ENCODE data around the gene SMARCB1.

Gene SMARCB1

DNA sequence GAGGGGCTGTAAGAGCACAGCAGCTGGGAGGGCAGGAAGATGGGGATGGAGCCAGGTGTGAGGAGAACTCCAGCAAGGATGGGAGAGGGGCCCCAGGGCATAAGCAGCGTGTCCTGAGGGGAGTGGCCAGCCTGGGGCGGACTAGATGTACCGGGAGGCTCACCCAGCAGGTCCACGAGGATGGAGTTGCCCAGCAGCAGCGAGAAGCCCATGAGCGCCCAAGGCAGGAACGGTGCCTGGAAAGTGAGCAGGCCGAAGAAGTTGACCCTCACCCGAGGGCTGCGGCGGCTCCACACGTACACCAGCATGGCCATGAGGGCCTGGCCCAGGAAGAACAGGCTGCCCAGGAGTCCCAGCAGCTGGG is 50.7 kb downstream of the SMARCB1 start:
- ATAC-seq, result no peak
- TF ChIP-seq ZNF70 (CRISPR knock-in tag; IDR thresholded peaks at IDR 0.05) (no peak), BACH2 (CRISPR knock-in tag; IDR thresholded peaks at IDR 0.05; ENCODE audit: borderline replicate concordance) (no peak), GLIS3 (CRISPR knock-in tag; IDR thresholded peaks at IDR 0.05) (no peak), OSR1 (CRISPR knock-in tag; IDR thresholded peaks at IDR 0.05) (no peak), ARNTL (CRISPR knock-in tag; IDR thresholded peaks at IDR 0.05; ENCODE audit: borderline replicate concordance, low read depth) (no peak)

DNA sequence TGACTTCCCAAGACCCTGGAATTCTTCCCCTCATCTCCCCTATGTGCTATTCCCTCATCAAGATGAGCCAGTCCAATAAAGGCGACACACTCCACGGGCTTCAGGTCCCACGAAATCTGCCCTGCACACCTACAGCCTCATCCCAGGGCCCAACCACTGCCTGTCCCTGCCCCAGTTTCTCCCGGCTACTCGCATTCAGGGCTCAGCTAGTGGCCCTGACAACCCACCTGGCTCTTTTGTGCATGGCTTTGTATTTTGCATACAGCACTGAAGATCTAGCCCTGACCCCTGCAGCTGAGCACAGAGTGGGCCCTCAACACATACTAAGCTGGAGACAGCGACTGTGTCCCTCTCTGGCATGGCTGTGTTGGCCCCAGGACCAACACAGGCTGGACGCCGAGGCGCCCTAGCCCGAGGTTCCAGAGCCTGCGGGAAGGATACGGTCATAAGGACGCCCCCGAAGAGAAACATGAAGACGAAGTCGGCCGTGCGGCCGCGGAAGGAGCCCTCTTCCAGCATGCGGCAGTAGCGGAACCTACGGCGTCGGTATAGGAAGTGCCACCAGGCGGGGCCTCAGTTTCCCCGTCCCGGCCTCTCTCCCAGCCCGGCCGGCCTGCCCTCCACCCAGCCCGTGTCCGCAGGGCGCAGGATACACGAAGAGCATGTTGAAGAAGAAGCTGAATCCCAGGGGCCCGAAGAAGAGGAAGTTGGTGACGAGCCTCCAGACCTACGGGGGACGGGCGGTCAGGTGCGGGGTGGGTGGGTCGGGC is 51.3 kb downstream of the SMARCB1 start:
- TF ChIP-seq BACH2 (CRISPR knock-in tag; IDR thresholded peaks at IDR 0.05; ENCODE audit: borderline replicate concordance), result no peak
- TF ChIP-seq RARB (CRISPR knock-in tag; IDR thresholded peaks at IDR 0.05), result no peak
- no peak for TF ChIP-seq ZFP30 (CRISPR knock-in tag; IDR thresholded peaks at IDR 0.05)
- no peak for TF ChIP-seq ESRRG (CRISPR knock-in tag; IDR thresholded peaks at IDR 0.05)
- TF ChIP-seq, protein P1, sequence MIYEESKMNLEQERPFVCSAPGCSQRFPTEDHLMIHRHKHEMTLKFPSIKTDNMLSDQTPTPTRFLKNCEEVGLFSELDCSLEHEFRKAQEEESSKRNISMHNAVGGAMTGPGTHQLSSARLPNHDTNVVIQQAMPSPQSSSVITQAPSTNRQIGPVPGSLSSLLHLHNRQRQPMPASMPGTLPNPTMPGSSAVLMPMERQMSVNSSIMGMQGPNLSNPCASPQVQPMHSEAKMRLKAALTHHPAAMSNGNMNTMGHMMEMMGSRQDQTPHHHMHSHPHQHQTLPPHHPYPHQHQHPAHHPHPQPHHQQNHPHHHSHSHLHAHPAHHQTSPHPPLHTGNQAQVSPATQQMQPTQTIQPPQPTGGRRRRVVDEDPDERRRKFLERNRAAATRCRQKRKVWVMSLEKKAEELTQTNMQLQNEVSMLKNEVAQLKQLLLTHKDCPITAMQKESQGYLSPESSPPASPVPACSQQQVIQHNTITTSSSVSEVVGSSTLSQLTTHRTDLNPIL (CRISPR knock-in tag; IDR thresholded peaks at IDR 0.05; ENCODE audit: low read depth), result no peak
- no peak for ATAC-seq

DNA sequence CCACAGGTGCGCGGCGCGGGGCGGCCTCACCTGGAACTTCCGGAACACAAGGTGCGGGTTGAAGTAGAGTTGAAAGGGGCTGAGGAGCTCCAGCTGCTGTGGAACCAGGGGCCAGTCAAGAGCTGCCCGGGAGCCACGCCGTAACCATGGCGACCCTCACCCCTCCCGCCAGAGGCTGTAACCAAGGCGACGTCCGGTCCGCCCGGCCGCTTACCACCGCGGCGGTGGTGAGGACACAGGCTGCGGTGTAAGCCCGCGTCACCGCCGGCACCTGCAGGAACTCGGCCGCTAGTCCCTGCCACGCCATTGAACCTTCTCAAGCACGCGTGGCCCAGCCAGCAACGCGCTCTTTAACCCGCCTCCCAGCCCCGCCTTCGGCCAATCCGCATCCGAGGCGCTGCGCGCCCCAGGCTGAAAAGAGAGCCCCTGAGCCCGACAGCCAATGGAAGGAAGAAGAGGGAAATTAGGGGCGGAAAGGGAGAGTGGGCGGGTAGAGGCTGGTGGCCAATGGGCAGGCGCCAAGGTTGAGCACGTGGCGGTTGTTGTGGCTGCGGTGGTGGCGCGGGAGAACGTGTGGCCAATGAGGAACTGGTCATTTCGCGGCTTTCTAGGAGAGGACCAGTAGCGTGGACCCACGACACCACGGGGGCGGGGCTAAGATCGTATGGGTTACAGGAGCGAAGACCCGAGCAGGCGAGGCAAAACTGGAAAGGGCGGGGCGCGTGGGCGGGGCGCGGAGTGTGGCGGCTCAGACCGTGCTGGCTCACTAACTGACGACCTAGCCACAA is 52.1 kb downstream of the SMARCB1 start, which contains the start of gene DERL3:
TSS of gene DERL3 (minus strand) at position 326 of the 788 bp plus-strand sequence. CDS start at position 307, 19 bp downstream.
- peak; percentile 44 for ATAC-seq

DNA sequence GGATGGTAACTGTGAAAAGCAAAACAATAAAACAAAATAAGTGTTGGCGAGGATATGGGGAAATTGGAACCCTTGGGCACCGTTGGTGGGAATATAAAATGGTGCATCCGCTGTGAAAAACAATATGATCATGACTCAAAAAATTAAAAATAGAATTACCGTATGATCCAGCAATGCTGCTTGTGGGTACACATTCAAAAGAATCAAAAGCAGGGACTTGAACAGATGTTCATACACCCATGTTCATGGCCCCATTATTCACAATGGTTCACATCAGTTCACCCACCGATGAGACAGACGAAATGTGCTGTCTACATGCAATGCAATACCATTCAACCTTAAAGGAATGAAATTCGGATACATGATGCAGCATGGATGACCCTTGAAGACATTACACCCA is 53.3 kb downstream of the SMARCB1 start:
- ATAC-seq, result no peak
- no peak for TF ChIP-seq ZNF8 (CRISPR knock-in tag; IDR thresholded peaks at IDR 0.05)
- TF ChIP-seq CSDC2 (CRISPR knock-in tag; IDR thresholded peaks at IDR 0.05), result no peak
- TF ChIP-seq ZFP30 (CRISPR knock-in tag; IDR thresholded peaks at IDR 0.05), result no peak
- TF ChIP-seq SNAI2 (CRISPR knock-in tag; IDR thresholded peaks at IDR 0.05), result no peak
- TF ChIP-seq PPARA (CRISPR knock-in tag; IDR thresholded peaks at IDR 0.05; ENCODE audit: borderline replicate concordance), result no peak
- TF ChIP-seq TOX (CRISPR knock-in tag; IDR thresholded peaks at IDR 0.05; ENCODE audit: borderline replicate concordance), result no peak
- no peak for TF ChIP-seq ZNF70 (CRISPR knock-in tag; IDR thresholded peaks at IDR 0.05)
- no peak for TF ChIP-seq TCF4 (CRISPR knock-in tag; IDR thresholded peaks at IDR 0.05; ENCODE audit: borderline replicate concordance)
- no peak for TF ChIP-seq GLIS3 (CRISPR knock-in tag; IDR thresholded peaks at IDR 0.05)
- TF ChIP-seq BACH2 (CRISPR knock-in tag; IDR thresholded peaks at IDR 0.05; ENCODE audit: borderline replicate concordance), result no peak
- no peak for TF ChIP-seq ZNF565 (CRISPR knock-in tag; conservative IDR thresholded peaks at IDR 0.05; ENCODE audit: low read depth)
- TF ChIP-seq ZC3H10 (CRISPR knock-in tag; IDR thresholded peaks at IDR 0.05), result no peak
- TF ChIP-seq RARB (CRISPR knock-in tag; IDR thresholded peaks at IDR 0.05), result no peak

More for the DNA sequence above, 52.1 kb downstream of the SMARCB1 start, which contains the start of gene DERL3:
- TF ChIP-seq ZNF70 (CRISPR knock-in tag; IDR thresholded peaks at IDR 0.05) (no peak), SNAI2 (CRISPR knock-in tag; IDR thresholded peaks at IDR 0.05) (no peak)

DNA sequence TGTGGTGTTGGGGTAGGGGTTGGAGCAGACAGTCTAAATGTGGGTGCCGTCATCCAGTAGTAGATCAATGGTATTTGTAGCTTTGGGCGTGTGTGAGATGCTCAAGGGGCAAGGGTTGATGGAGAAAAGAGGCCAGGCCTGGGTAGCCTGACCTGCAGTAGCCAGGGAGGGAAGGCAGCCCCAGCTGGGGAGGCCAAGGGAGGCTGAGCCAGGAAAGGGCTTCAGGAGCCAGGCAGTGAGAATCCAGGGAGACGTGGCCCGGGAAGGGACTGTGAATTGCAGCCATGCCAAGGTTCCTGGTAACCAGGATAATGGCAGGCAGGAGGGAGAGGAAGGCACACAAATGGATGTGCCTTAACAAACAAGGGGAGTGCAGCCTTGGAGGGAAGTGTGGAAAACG is 54.5 kb downstream of the SMARCB1 start:
- no peak for TF ChIP-seq PPARA (CRISPR knock-in tag; IDR thresholded peaks at IDR 0.05; ENCODE audit: borderline replicate concordance)
- no peak for TF ChIP-seq ZFP30 (CRISPR knock-in tag; IDR thresholded peaks at IDR 0.05)
- TF ChIP-seq, protein P2, sequence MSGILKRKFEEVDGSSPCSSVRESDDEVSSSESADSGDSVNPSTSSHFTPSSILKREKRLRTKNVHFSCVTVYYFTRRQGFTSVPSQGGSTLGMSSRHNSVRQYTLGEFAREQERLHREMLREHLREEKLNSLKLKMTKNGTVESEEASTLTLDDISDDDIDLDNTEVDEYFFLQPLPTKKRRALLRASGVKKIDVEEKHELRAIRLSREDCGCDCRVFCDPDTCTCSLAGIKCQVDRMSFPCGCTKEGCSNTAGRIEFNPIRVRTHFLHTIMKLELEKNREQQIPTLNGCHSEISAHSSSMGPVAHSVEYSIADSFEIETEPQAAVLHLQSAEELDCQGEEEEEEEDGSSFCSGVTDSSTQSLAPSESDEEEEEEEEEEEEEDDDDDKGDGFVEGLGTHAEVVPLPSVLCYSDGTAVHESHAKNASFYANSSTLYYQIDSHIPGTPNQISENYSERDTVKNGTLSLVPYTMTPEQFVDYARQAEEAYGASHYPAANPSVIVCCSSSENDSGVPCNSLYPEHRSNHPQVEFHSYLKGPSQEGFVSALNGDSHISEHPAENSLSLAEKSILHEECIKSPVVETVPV (CRISPR knock-in tag; IDR thresholded peaks at IDR 0.05), result no peak
- no peak for TF ChIP-seq ZNF8 (CRISPR knock-in tag; IDR thresholded peaks at IDR 0.05)
- TF ChIP-seq ZNF565 (CRISPR knock-in tag; conservative IDR thresholded peaks at IDR 0.05; ENCODE audit: low read depth), result no peak
- TF ChIP-seq, protein P3, sequence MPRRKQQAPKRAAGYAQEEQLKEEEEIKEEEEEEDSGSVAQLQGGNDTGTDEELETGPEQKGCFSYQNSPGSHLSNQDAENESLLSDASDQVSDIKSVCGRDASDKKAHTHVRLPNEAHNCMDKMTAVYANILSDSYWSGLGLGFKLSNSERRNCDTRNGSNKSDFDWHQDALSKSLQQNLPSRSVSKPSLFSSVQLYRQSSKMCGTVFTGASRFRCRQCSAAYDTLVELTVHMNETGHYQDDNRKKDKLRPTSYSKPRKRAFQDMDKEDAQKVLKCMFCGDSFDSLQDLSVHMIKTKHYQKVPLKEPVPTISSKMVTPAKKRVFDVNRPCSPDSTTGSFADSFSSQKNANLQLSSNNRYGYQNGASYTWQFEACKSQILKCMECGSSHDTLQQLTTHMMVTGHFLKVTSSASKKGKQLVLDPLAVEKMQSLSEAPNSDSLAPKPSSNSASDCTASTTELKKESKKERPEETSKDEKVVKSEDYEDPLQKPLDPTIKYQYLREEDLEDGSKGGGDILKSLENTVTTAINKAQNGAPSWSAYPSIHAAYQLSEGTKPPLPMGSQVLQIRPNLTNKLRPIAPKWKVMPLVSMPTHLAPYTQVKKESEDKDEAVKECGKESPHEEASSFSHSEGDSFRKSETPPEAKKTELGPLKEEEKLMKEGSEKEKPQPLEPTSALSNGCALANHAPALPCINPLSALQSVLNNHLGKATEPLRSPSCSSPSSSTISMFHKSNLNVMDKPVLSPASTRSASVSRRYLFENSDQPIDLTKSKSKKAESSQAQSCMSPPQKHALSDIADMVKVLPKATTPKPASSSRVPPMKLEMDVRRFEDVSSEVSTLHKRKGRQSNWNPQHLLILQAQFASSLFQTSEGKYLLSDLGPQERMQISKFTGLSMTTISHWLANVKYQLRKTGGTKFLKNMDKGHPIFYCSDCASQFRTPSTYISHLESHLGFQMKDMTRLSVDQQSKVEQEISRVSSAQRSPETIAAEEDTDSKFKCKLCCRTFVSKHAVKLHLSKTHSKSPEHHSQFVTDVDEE (CRISPR knock-in tag; IDR thresholded peaks at IDR 0.05), result no peak
- no peak for TF ChIP-seq GLIS3 (CRISPR knock-in tag; IDR thresholded peaks at IDR 0.05)
- no peak for TF ChIP-seq TOX (CRISPR knock-in tag; IDR thresholded peaks at IDR 0.05; ENCODE audit: borderline replicate concordance)
- TF ChIP-seq SNAI2 (CRISPR knock-in tag; IDR thresholded peaks at IDR 0.05), result no peak
- no peak for ATAC-seq
